ENCODE results near the gene NDE1.

- TF ChIP-seq CTCF (IDR thresholded peaks at IDR 0.05; ENCODE audit: extremely low read depth in 1 of 2, insufficient read depth in 1 of 2, low read depth in 1 of 2, low read length in 2 of 2) (peak; percentile 61 to 72), GATA2 (IDR thresholded peaks at IDR 0.05; ENCODE audit: insufficient read depth, insufficient read length, low read depth, low read length) (no peak), POLR2A (IDR thresholded peaks at IDR 0.05; ENCODE audit: low read depth, low read length) (no peak)
Measured at GRCh38 chr16:15765880-15766279, 115.8 kb downstream of the NDE1 start.

All from endothelial cell of umbilical vein (primary cell).